A673 (cell line): ENCODE data around the gene EVA1C.

Experiments used
- EZH2 ChIP-seq: fragments of 200-600 bp; sonication (generic); IDR thresholded peaks from 2 replicates; pipeline ENCODE4 v1.6.1; 2017; ENCODE audit warnings: borderline replicate concordance, low read depth, mild to moderate bottlenecking, mixed read lengths, antibody characterized with exemption, low read length; ENCODE audit not compliant: poor library complexity, severe bottlenecking
- TF ChIP-seq, protein P1 (sequence below): fragments of 300-800, 200-600 bp; sonication (generic); conservative IDR thresholded peaks from 2 replicates; pipeline ENCODE4 v1.5.1; 2017; ENCODE audit warnings: low read depth, mild to moderate bottlenecking, antibody characterized with exemption, low read length, moderate library complexity, mixed read lengths

DNA sequence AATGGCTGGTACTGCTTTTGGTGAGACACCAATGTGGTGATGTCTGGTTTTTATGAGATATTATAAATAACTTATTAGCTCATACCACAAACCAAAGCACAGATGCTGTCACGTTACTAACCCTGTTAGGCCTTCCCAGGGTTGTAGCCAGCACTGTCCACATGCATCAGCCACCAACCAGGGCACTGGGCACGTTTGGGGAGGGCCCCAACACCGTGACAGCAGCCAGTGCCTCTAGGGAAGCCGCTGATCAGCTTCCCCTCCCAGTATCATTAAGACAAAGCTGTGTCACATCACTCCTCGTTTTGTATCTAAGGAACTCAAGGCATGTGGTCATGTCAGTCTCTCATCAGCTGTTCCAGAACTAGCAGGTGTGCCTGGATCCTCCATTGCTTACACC is 33.5 kb upstream of the EVA1C start:
- TF ChIP-seq, protein P1, sequence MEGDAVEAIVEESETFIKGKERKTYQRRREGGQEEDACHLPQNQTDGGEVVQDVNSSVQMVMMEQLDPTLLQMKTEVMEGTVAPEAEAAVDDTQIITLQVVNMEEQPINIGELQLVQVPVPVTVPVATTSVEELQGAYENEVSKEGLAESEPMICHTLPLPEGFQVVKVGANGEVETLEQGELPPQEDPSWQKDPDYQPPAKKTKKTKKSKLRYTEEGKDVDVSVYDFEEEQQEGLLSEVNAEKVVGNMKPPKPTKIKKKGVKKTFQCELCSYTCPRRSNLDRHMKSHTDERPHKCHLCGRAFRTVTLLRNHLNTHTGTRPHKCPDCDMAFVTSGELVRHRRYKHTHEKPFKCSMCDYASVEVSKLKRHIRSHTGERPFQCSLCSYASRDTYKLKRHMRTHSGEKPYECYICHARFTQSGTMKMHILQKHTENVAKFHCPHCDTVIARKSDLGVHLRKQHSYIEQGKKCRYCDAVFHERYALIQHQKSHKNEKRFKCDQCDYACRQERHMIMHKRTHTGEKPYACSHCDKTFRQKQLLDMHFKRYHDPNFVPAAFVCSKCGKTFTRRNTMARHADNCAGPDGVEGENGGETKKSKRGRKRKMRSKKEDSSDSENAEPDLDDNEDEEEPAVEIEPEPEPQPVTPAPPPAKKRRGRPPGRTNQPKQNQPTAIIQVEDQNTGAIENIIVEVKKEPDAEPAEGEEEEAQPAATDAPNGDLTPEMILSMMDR, result no peak
- no peak for TF ChIP-seq EZH2
